Measurements from ENCODE around the gene MFNG. TPM values are rescaled to one million over a fixed set of nuclear protein-coding genes. Genes with fewer than 3 reads are reported as not detected.

MFNG gene
- polyA plus RNA-seq, 1 donor from 2014 or later = 0.17 TPM

GRCh38 chr22:37526376-37526775 is 40.2 kb upstream of the MFNG start (continued):
- TF ChIP-seq EP300 (conservative IDR thresholded peaks at IDR 0.05; ENCODE audit: poor library complexity, severe bottlenecking) (no peak), RAD21 (conservative IDR thresholded peaks at IDR 0.05) (no peak)

GRCh38 chr22:37525746-37526350 is 39.7 kb upstream of the MFNG start:
- no peaks in the 10 kb centered on the region for H3K36me3 ChIP-seq (ENCODE audit: insufficient read depth, low read length)
- TF ChIP-seq POLR2AphosphoS5 (IDR thresholded peaks at IDR 0.05) (no peak), SMC3 (conservative IDR thresholded peaks at IDR 0.05; ENCODE audit: poor library complexity) (no peak), REST (IDR thresholded peaks at IDR 0.05; ENCODE audit: borderline replicate concordance) (no peak), RAD21 (conservative IDR thresholded peaks at IDR 0.05) (no peak), CTCF (IDR thresholded peaks at IDR 0.05; ENCODE audit: poor library complexity, severe bottlenecking) (no peak), TAF1 (IDR thresholded peaks at IDR 0.05; ENCODE audit: low read depth) (no peak), EZH2 (IDR thresholded peaks at IDR 0.05; ENCODE audit: borderline replicate concordance, insufficient read depth, low read length, poor library complexity, severe bottlenecking) (no peak), EP300 (conservative IDR thresholded peaks at IDR 0.05; ENCODE audit: poor library complexity, severe bottlenecking) (no peak), MXI1 (conservative IDR thresholded peaks at IDR 0.05; ENCODE audit: poor library complexity, severe bottlenecking) (no peak)
- no peak overlapping the region for H3K4me3 ChIP-seq (ENCODE audit: low read length)
- H3F3A ChIP-seq (ENCODE audit: insufficient read depth, low read length, poor library complexity, severe bottlenecking) = no peaks in the 10 kb centered on the region
- H3K4me2 ChIP-seq (ENCODE audit: low read length) = no peak overlapping the region
- no peak overlapping the region for H2AFZ ChIP-seq (ENCODE audit: low read depth, low read length)
- no peak overlapping the region for H3K9ac ChIP-seq (ENCODE audit: low read length)
- H3K79me2 ChIP-seq (replicated peaks; ENCODE audit: insufficient read depth, low read length) = no peaks in the 10 kb centered on the region
- no peaks in the 10 kb centered on the region for H3K9me3 ChIP-seq (ENCODE audit: low read length)
- H3K9me2 ChIP-seq (ENCODE audit: insufficient read depth, low read length) = no peaks in the 10 kb centered on the region
- peaks cover 5% of the 10 kb centered on the region for H3K27me3 ChIP-seq (ENCODE audit: insufficient read depth, low read depth, low read length)
- H3K27ac ChIP-seq (ENCODE audit: low read length) = no peak overlapping the region
- no peaks in the 10 kb centered on the region for H4K20me1 ChIP-seq (ENCODE audit: insufficient read depth)

- H3K79me2 ChIP-seq (replicated peaks; ENCODE audit: insufficient read depth, low read length) = no peaks in the 10 kb centered on the region
- TF ChIP-seq REST (IDR thresholded peaks at IDR 0.05; ENCODE audit: borderline replicate concordance) (no peak), TAF1 (IDR thresholded peaks at IDR 0.05; ENCODE audit: low read depth) (no peak), CTCF (IDR thresholded peaks at IDR 0.05; ENCODE audit: poor library complexity, severe bottlenecking) (no peak), SMC3 (conservative IDR thresholded peaks at IDR 0.05; ENCODE audit: poor library complexity) (no peak), POLR2AphosphoS5 (IDR thresholded peaks at IDR 0.05) (no peak), MXI1 (conservative IDR thresholded peaks at IDR 0.05; ENCODE audit: poor library complexity, severe bottlenecking) (no peak), EP300 (conservative IDR thresholded peaks at IDR 0.05; ENCODE audit: poor library complexity, severe bottlenecking) (no peak), RAD21 (conservative IDR thresholded peaks at IDR 0.05) (no peak), EZH2 (IDR thresholded peaks at IDR 0.05; ENCODE audit: borderline replicate concordance, insufficient read depth, low read length, poor library complexity, severe bottlenecking) (no peak)
- no peak overlapping the region for H3K4me2 ChIP-seq (ENCODE audit: low read length)
- no peaks in the 10 kb centered on the region for H3K36me3 ChIP-seq (ENCODE audit: insufficient read depth, low read length)
- no peak overlapping the region for H3K4me3 ChIP-seq (ENCODE audit: low read length)
- no peaks in the 10 kb centered on the region for H3F3A ChIP-seq (ENCODE audit: insufficient read depth, low read length, poor library complexity, severe bottlenecking)
- H3K27me3 ChIP-seq (ENCODE audit: insufficient read depth, low read depth, low read length) = peaks cover 8% of the 10 kb centered on the region
- H4K20me1 ChIP-seq (ENCODE audit: insufficient read depth) = no peaks in the 10 kb centered on the region
- H3K9me2 ChIP-seq (ENCODE audit: insufficient read depth, low read length) = no peaks in the 10 kb centered on the region
- no peak overlapping the region for H3K27ac ChIP-seq (ENCODE audit: low read length)
- H3K9me3 ChIP-seq (ENCODE audit: low read length) = no peaks in the 10 kb centered on the region
- H2AFZ ChIP-seq (ENCODE audit: low read depth, low read length) = no peak overlapping the region
- no peak overlapping the region for H3K9ac ChIP-seq (ENCODE audit: low read length)
Measured at GRCh38 chr22:37525073-37525745, 39.0 kb upstream of the MFNG start.

Measured in neural cell (in vitro differentiated cells).